Fibroblast of lung (primary cell): ENCODE data around the gene PNLIP.

ENCODE experiments used
- CTCF ChIP-seq, 2 donors: IDR thresholded peaks in 1 of 2; conservative IDR thresholded peaks in 1 of 2; 1 replicate in 1 of 2; 2 replicates in 1 of 2; pipeline ENCODE4 v1.5.1; 2011 to 2012; ENCODE audit warnings: low read length in 2 of 2, control low read depth in 1 of 2, inconsistent platforms in 1 of 2, low read depth in 1 of 2, mild to moderate bottlenecking in 1 of 2
- EZH2 ChIP-seq: IDR thresholded peaks from 2 replicates; pipeline ENCODE4 v1.5.1; 2012; ENCODE audit warnings: low read length, control low read depth, mild to moderate bottlenecking; ENCODE audit errors: missing control alignments

- TF ChIP-seq CTCF (conservative IDR thresholded peaks at IDR 0.05 in 1 of 2, IDR thresholded peaks at IDR 0.05 in 1 of 2; ENCODE audit: low read depth in 1 of 2, low read length in 2 of 2) (no peak), EZH2 (no peak)
These were observed 4.9 kb upstream of the PNLIP start for GRCh38 chr10:116540814-116541213.
